Trophoblast cell (in vitro differentiated cells and primary cell): ENCODE data around the gene HECTD4.
A peak's percentile ranks its signal among the peaks of the same experiment; 100 is the strongest.

ENCODE experiments used
- DNase-seq, 2 donors: peaks; one replicate each; pipeline ENCODE4 v3.0.0-alpha.2; 2016
- H2AFZ ChIP-seq: 2 replicates; pipeline ENCODE4 v1.6.1; 2013; ENCODE audit warnings: low read length, moderate library complexity, mild to moderate bottlenecking; ENCODE audit not compliant: insufficient read depth, poor library complexity
- H2AK5ac ChIP-seq: 2 replicates; pipeline ENCODE4 v1.6.1; 2013; ENCODE audit warnings: mild to moderate bottlenecking, low read length
- H2BK120ac ChIP-seq: 2 replicates; pipeline ENCODE4 v1.6.1; 2013; ENCODE audit warnings: low read length, mild to moderate bottlenecking, moderate library complexity; ENCODE audit not compliant: insufficient read depth, poor library complexity
- H2BK12ac ChIP-seq: 2 replicates; pipeline ENCODE4 v1.6.1; 2013; ENCODE audit warnings: mild to moderate bottlenecking, low read length, moderate library complexity
- H2BK5ac ChIP-seq: 2 replicates; pipeline ENCODE4 v1.6.1; 2013; ENCODE audit warnings: low read length, low read depth, moderate library complexity, mild to moderate bottlenecking; ENCODE audit not compliant: poor library complexity
- H3K14ac ChIP-seq: 2 replicates; pipeline ENCODE4 v1.6.1; 2013; ENCODE audit warnings: mild to moderate bottlenecking, low read length
- H3K18ac ChIP-seq: 2 replicates; pipeline ENCODE4 v1.6.1; 2013; ENCODE audit warnings: mild to moderate bottlenecking, low read length
- H3K23ac ChIP-seq: 2 replicates; pipeline ENCODE4 v1.6.1; 2013; ENCODE audit warnings: low read length
- H3K27ac ChIP-seq: 2 replicates; pipeline ENCODE4 v1.5.1; 2013; ENCODE audit warnings: low read depth, mild to moderate bottlenecking, inconsistent platforms, low read length, moderate library complexity
- H3K27me3 ChIP-seq: 2 replicates; pipeline ENCODE4 v1.6.1; 2013; ENCODE audit warnings: inconsistent platforms, mild to moderate bottlenecking, low read length, moderate library complexity; ENCODE audit not compliant: insufficient read depth
- H3K36me3 ChIP-seq, 2 experiments: 1 replicate in 1 of 2; 2 replicates in 1 of 2; pipeline ENCODE4 v1.6.1; 2013; ENCODE audit warnings: low read length in 2 of 2, mild to moderate bottlenecking in 2 of 2, moderate library complexity in 1 of 2; ENCODE audit not compliant: insufficient read depth in 2 of 2, control insufficient read depth in 1 of 2
- H3K4ac ChIP-seq: 2 replicates; pipeline ENCODE4 v1.6.1; 2013; ENCODE audit warnings: low read depth, mild to moderate bottlenecking, low read length, moderate library complexity
- H3K4me1 ChIP-seq, 2 experiments: 1 replicate in 1 of 2; 2 replicates in 1 of 2; pipeline ENCODE4 v1.6.1; 2013; ENCODE audit warnings: low read length in 2 of 2, mild to moderate bottlenecking in 2 of 2, moderate library complexity in 1 of 2; ENCODE audit not compliant: insufficient read depth in 2 of 2, control insufficient read depth in 1 of 2
- H3K4me2 ChIP-seq: 2 replicates; pipeline ENCODE4 v1.6.1; 2013; ENCODE audit warnings: inconsistent platforms, mild to moderate bottlenecking, low read length, moderate library complexity
- H3K4me3 ChIP-seq: 2 replicates; pipeline ENCODE4 v1.5.1; 2013; ENCODE audit warnings: mild to moderate bottlenecking, low read depth, low read length, inconsistent platforms
- H3K79me1 ChIP-seq: one replicate; pipeline ENCODE4 v1.6.1; 2013; ENCODE audit warnings: low read length
- H3K79me2 ChIP-seq: 2 replicates; pipeline ENCODE4 v1.6.1; 2013; ENCODE audit warnings: low read length, mild to moderate bottlenecking; ENCODE audit not compliant: control insufficient read depth, insufficient read depth, poor library complexity
- H3K9ac ChIP-seq: 2 replicates; pipeline ENCODE4 v1.6.1; 2013; ENCODE audit warnings: mild to moderate bottlenecking, low read length
- H3K9me3 ChIP-seq: 2 replicates; pipeline ENCODE4 v1.6.1; 2013; ENCODE audit warnings: low read depth, mild to moderate bottlenecking, control low read depth, inconsistent platforms, low read length; ENCODE audit not compliant: insufficient read depth
- H4K12ac ChIP-seq: 2 replicates; pipeline ENCODE4 v1.6.1; 2013; ENCODE audit warnings: low read depth, mild to moderate bottlenecking, low read length, moderate library complexity
- H4K8ac ChIP-seq: 2 replicates; pipeline ENCODE4 v1.6.1; 2013; ENCODE audit warnings: low read depth, mild to moderate bottlenecking, low read length, moderate library complexity
- H4K91ac ChIP-seq: one replicate; pipeline ENCODE4 v1.6.1; 2013; ENCODE audit warnings: low read depth, mild to moderate bottlenecking, low read length, moderate library complexity
- WGBS: extraction: QIAGEN DNeasy Blood & Tissue Kit; methylation state at CpG from one replicate; pipeline ENCODE4 v1.1.7; 2013; ENCODE audit warnings: missing lambda C conversion rate; ENCODE audit not compliant: insufficient read length, insufficient coverage; ENCODE audit errors: extremely low coverage; 5-methylcytosine and 5-hydroxymethylcytosine counted together

HECTD4 gene

DNA sequence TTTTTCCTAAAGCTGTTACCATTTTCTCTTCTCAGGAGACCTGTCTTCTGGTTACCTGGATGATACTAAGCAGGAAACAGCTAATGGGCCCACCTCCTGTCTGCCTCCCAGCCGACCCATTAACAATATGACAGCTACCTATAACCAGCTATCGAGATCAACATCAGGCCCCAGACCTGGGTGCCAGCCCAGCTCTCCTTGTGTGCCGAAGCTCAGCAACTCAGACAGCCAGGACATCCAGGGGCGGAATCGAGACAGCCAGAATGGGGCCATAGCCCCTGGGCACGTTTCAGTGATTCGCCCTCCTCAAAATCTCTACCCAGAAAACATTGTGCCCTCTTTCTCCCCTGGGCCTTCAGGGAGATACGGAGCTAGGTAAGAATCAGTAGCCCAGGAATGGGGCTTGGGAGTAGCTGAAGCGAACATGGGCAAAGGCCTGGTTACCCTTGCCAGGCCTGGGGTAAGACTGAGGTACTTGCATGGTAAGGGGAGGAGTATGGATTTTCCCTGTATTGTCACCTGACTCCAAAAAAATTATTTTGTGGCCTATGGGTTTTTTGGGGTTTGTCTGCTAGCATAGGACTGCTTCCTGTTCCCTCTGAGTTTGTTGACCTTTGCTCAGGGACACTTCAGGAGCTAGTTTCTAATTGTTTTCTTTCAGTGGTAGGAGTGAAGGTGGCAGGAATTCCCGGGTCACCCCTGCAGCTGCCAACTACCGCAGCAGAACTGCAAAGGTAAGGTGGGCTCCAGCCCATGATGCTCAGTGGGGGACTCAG lies 230.3 kb downstream of the HECTD4 start:
- H3K4ac ChIP-seq: no peak overlapping the region
- H3K27me3 ChIP-seq: no peaks in the 10 kb centered on the region
- no peak overlapping the region for H3K23ac ChIP-seq
- no peak overlapping the region for H2BK12ac ChIP-seq
- H3K4me3 ChIP-seq: no peak overlapping the region
- H2BK5ac ChIP-seq: no peak overlapping the region
- DNase-seq: no peak
- no peak overlapping the region for H2AK5ac ChIP-seq
- peaks cover 34 to 42% of the 10 kb centered on the region in 2 experiments for H3K36me3 ChIP-seq
- H2BK120ac ChIP-seq: no peak overlapping the region
- no CpG with 5 or more reads among the region's 11 CpGs for WGBS
- H3K79me1 ChIP-seq: peaks cover 11% of the 10 kb centered on the region
- no peak overlapping the region for H4K91ac ChIP-seq
- no peak overlapping the region for H4K8ac ChIP-seq
- H2AFZ ChIP-seq: no peak overlapping the region
- no peak overlapping the region for H3K9ac ChIP-seq
- no peak overlapping the region for H3K18ac ChIP-seq
- H3K79me2 ChIP-seq: no peaks in the 10 kb centered on the region
- H4K12ac ChIP-seq: no peak overlapping the region
- no peak overlapping the region for H3K4me2 ChIP-seq
- no peak overlapping the region for H3K14ac ChIP-seq
- H3K9me3 ChIP-seq: peaks cover 3% of the 10 kb centered on the region
- no peak overlapping the region for H3K27ac ChIP-seq
- peaks cover 7 to 12% of the 10 kb centered on the region in 2 experiments for H3K4me1 ChIP-seq

DNA sequence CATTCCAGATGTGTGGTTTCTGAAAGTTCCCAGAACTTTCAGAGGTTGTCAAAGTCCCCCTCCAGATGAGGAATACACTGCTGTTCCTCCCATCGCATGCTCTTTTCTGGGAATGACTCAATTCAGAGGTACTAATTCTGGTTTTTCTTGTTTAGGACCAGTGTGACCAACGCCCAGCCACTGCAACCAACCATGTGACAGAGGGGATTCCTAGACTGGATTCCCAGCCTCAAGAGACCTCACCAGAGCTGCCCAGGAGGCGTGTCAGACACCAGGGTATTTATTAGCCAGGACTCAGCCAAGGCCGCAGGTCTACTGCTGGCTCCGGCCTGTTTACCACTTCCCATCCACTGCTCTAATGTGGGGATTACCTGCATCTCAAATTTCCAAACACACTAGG lies 232.6 kb downstream of the HECTD4 start:
- H3K27me3 ChIP-seq: no peaks in the 10 kb centered on the region
- H2BK12ac ChIP-seq: no peak overlapping the region
- no peak overlapping the region for H3K4me3 ChIP-seq
- H4K8ac ChIP-seq: no peak overlapping the region
- no CpG with 5 or more reads among the region's 5 CpGs for WGBS
- peaks cover 7 to 12% of the 10 kb centered on the region in 2 experiments for H3K4me1 ChIP-seq
- H3K14ac ChIP-seq: no peak overlapping the region
- H3K9ac ChIP-seq: no peak overlapping the region
- peak overlapping the region; percentile 76 for H3K27ac ChIP-seq
- H4K91ac ChIP-seq: no peak overlapping the region
- no peak overlapping the region for H2AFZ ChIP-seq
- H3K4ac ChIP-seq: no peak overlapping the region
- H2AK5ac ChIP-seq: no peak overlapping the region
- H3K79me1 ChIP-seq: peaks cover 11% of the 10 kb centered on the region
- H2BK5ac ChIP-seq: no peak overlapping the region
- DNase-seq: peak; percentile 96 to 98
- no peaks in the 10 kb centered on the region for H3K79me2 ChIP-seq
- no peak overlapping the region for H3K18ac ChIP-seq
- no peak overlapping the region for H4K12ac ChIP-seq
- no peak overlapping the region for H2BK120ac ChIP-seq
- H3K23ac ChIP-seq: no peak overlapping the region
- no peak overlapping the region for H3K4me2 ChIP-seq
- peaks cover 3% of the 10 kb centered on the region for H3K9me3 ChIP-seq
- H3K36me3 ChIP-seq: peaks cover 34 to 45% of the 10 kb centered on the region in 2 experiments

DNA sequence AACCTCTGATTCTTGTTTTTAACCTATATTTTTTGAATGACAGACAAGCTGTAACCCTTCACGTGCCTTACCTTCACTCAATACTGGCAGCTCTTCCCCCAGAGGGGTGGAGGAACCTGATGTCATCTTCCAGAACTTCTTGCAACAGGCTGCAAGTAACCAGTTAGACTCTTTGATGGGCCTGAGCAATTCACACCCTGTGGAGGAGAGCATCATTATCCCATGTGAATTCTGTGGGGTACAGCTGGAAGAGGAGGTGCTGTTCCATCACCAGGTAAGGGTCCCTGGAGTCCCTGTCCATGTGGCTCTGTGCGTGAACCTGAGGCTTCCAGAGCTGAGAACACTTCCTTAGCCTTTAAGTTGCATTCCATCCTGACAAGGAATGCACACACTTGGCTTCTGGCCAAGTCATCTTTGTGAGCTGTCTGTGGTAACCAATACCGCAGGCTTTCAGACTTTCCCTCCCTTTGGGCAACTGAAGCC lies 234.2 kb downstream of the HECTD4 start:
- Histone ChIP-seq H3K4me2 (no peak overlapping the region), H2AFZ (no peak overlapping the region), H3K18ac (no peak overlapping the region), H2BK120ac (no peak overlapping the region), H3K27me3 (no peaks in the 10 kb centered on the region), H3K27ac (peak overlapping the region; percentile 54), H4K12ac (no peak overlapping the region), H2BK12ac (no peak overlapping the region), H3K9ac (peak overlapping the region; percentile 24), H4K91ac (peak overlapping the region; percentile 1), H3K79me2 (no peaks in the 10 kb centered on the region), H2AK5ac (peak overlapping the region; percentile 2), H3K14ac (no peak overlapping the region), H3K9me3 (peaks cover 2% of the 10 kb centered on the region), H3K4me3 (no peak overlapping the region), H3K36me3 (peaks cover 29 to 40% of the 10 kb centered on the region in 2 experiments), H4K8ac (no peak overlapping the region), H3K4me1 (peaks cover 7 to 12% of the 10 kb centered on the region in 2 experiments), H3K79me1 (peaks cover 11% of the 10 kb centered on the region), H3K23ac (no peak overlapping the region), H2BK5ac (peak overlapping the region; percentile 5), H3K4ac (no peak overlapping the region)
- WGBS: no CpG with 5 or more reads among the region's 3 CpGs
- DNase-seq: peak; percentile 29 to 68

DNA sequence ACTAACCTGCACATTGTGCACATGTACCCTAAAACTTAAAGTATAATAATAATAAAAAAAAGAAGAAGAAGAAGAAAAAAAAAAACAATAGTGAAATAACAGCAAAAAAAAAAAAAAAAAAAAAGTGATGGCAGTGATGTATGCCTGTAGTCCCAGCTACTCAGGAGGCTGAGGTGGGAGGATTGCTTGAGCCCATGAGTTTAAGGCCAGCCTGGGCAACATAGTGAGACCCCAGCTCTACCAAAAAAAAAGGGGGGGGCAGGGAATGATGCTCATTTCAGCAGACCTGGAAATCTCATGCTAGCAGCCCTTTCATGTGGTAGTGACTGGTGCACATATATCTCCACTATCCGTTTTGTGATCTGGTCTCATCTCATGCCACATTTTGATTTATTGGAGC lies 236.1 kb downstream of the HECTD4 start:
- no CpG with 5 or more reads among the region's 1 CpG for WGBS
- Histone ChIP-seq H4K12ac (no peak overlapping the region), H2BK5ac (no peak overlapping the region), H3K9ac (no peak overlapping the region), H3K79me1 (peaks cover 11% of the 10 kb centered on the region), H3K4me2 (no peak overlapping the region), H3K4me1 (peaks cover 7 to 12% of the 10 kb centered on the region in 2 experiments), H2BK120ac (no peak overlapping the region), H4K91ac (no peak overlapping the region), H2BK12ac (no peak overlapping the region), H3K23ac (no peak overlapping the region), H2AFZ (no peak overlapping the region), H3K4ac (no peak overlapping the region), H3K27me3 (no peaks in the 10 kb centered on the region), H2AK5ac (no peak overlapping the region), H4K8ac (no peak overlapping the region), H3K14ac (no peak overlapping the region), H3K18ac (no peak overlapping the region), H3K27ac (no peak overlapping the region), H3K9me3 (no peaks in the 10 kb centered on the region), H3K36me3 (peaks cover 20 to 28% of the 10 kb centered on the region in 2 experiments), H3K4me3 (no peak overlapping the region), H3K79me2 (no peaks in the 10 kb centered on the region)
- DNase-seq: no peak
